Stimulated activated CD4-positive, alpha-beta T cell treated with anti-CD3 and anti-CD28 coated beads, Interleukin-12 subunit alpha, Interleukin-12 subunit beta, amount 100 ng/mL, for 4 hours (primary cell): Measurements from ENCODE around the gene ABCA9.
"Not testable (repeated sequence)": the region's sequence is repeated elsewhere in the genome, so short reads cannot be mapped to it uniquely, and the experiment has no call there.

ENCODE experiments used
- DNase-seq: peaks from one replicate; pipeline ENCODE4 v3.0.0-alpha.2; 2020

ABCA9 gene

GRCh38 chr17:69060822-69061221 lies at the start of gene ABCA9:
Gene ABCA9, minus strand, starts transcription at chr17:69060927. Its CDS starts 9,801 bp downstream, at chr17:69051126.
- DNase-seq, result no peak

GRCh38 chr17:69105907-69106730 lies 45.4 kb upstream of the ABCA9 start:
- no peak for DNase-seq

- DNase-seq, result no peak
Observed at GRCh38 chr17:69103557-69104233, 43.0 kb upstream of the ABCA9 start.

- DNase-seq, result no peak
Observed at GRCh38 chr17:69098625-69099024, 37.9 kb upstream of the ABCA9 start.

GRCh38 chr17:69096541-69096940 lies 35.8 kb upstream of the ABCA9 start:
- DNase-seq, result no peak

- no peak for DNase-seq
Observed at GRCh38 chr17:69093995-69094394, 33.3 kb upstream of the ABCA9 start.

- no peak for DNase-seq
Observed at GRCh38 chr17:69093279-69093789, 32.6 kb upstream of the ABCA9 start.

- DNase-seq, result no peak
Observed at GRCh38 chr17:69090365-69090764, 29.6 kb upstream of the ABCA9 start.

GRCh38 chr17:69088643-69089200 lies 28.0 kb upstream of the ABCA9 start:
- DNase-seq, result no peak

- no peak for DNase-seq
Observed at GRCh38 chr17:69086641-69087040, 25.9 kb upstream of the ABCA9 start.

- DNase-seq, result no peak
Observed at GRCh38 chr17:69084911-69085310, 24.2 kb upstream of the ABCA9 start.

GRCh38 chr17:69082696-69083095 lies 22.0 kb upstream of the ABCA9 start:
- DNase-seq, result no peak

- no peak for DNase-seq
Observed at GRCh38 chr17:69078864-69079263, 18.1 kb upstream of the ABCA9 start.

GRCh38 chr17:69075823-69076222 lies 15.1 kb upstream of the ABCA9 start:
- DNase-seq, result no peak

- not testable (repeated sequence) for DNase-seq
Observed at GRCh38 chr17:69073392-69073791, 12.7 kb upstream of the ABCA9 start.

GRCh38 chr17:69072803-69073256 lies 12.1 kb upstream of the ABCA9 start:
- not testable (repeated sequence) for DNase-seq

GRCh38 chr17:69071233-69071586 lies 10.5 kb upstream of the ABCA9 start:
- DNase-seq, result not testable (repeated sequence)

GRCh38 chr17:69070378-69071232 lies 9.9 kb upstream of the ABCA9 start:
- DNase-seq, result not testable (repeated sequence)

GRCh38 chr17:69069226-69069750 lies 8.6 kb upstream of the ABCA9 start:
- no peak for DNase-seq

GRCh38 chr17:69067274-69068047 lies 6.7 kb upstream of the ABCA9 start:
- DNase-seq, result no peak

- DNase-seq, result no peak
Observed at GRCh38 chr17:69066482-69066881, 5.8 kb upstream of the ABCA9 start.

- DNase-seq, result no peak
Observed at GRCh38 chr17:69065113-69065512, 4.4 kb upstream of the ABCA9 start.
